SH-SY5Y (cell line): ENCODE results near the gene CMC1.

Experiments
- GATA2 ChIP-seq: IDR thresholded peaks from 2 replicates; pipeline ENCODE4 v1.6.1; 2011; ENCODE audit warnings: mild to moderate bottlenecking, low read depth, low read length
- GATA3 ChIP-seq: IDR thresholded peaks from 2 replicates; pipeline ENCODE4 v1.6.1; 2011; ENCODE audit warnings: low read depth, mild to moderate bottlenecking, low read length, moderate library complexity

DNA sequence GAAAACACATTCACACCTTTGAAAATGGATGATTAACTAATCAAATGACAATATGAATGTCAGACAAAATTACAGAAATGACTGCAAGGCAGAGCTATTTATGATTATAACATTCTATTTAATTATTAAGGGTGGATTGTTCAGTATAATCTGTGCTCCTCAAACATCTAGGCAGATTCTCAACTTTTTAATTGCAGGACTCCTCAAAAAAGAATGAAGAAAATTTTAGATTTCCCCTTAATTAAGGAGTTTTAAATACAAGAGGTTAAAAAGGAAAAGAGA, 22.6 kb upstream of the CMC1 start:
- TF ChIP-seq GATA2, result no peak
- no peak for TF ChIP-seq GATA3
